A549 (cell line): ENCODE data around the gene HIC1. TPM values are rescaled to one million over a fixed set of nuclear protein-coding genes. Genes with fewer than 3 reads are reported as not detected.

Experiments
- ATAC-seq, 2 experiments: fragments of 200-7000 bp in 1 of 2; fragments of >200 bp in 1 of 2; cut with Nextera tagmentation in 1 of 2; cut with Tn5 transposase in 1 of 2; 3 replicates each; pipeline versions ENCODE4 v1.8.0 to v1.9.1; 2018 to 2020; ENCODE audit warnings: mild to moderate bottlenecking in 1 of 2, moderate library complexity in 1 of 2
- CTCF ChIA-PET: fragments of 300-600 bp; sonication (Branson Sonifier 250); formaldehyde crosslinking; extraction: SDS; loops from one replicate; lab custom pipeline; 2021; ENCODE audit warnings: antibody characterized with exemption, inconsistent platforms; lab: Yijun Ruan, JAX
- POLR2A ChIA-PET: fragments of 350-600 bp; formaldehyde crosslinking; extraction: SDS; loops from one replicate; lab custom pipeline; 2021; ENCODE audit warnings: antibody characterized with exemption, inconsistent platforms; lab: Yijun Ruan, JAX
- DNase-seq, 2 experiments: peaks; one replicate each; pipeline versions ENCODE4 v3.0.0 to v3.0.0-alpha.2; 2011 to 2016; ENCODE audit warnings: low read depth in 1 of 2, low spot score in 1 of 2
- FAIRE-seq: peaks from 2 replicates; lab custom pipeline; 2011; peaks lifted over from hg19 to GRCh38; lab: Jason Lieb, UNC
- H3K27ac ChIP-seq, 2 experiments: fragments of >200 bp; sonication (Bioruptor Twin); formaldehyde crosslinking; 3 replicates each; pipeline ENCODE4 v1.5.1; 2016 to 2017
- H3K4me1 ChIP-seq: fragments of >200 bp; sonication (Bioruptor Twin); formaldehyde crosslinking; 3 replicates; pipeline ENCODE4 v1.6.1; 2016
- H3K4me2 ChIP-seq: fragments of >200 bp; sonication (Bioruptor Twin); formaldehyde crosslinking; 3 replicates; pipeline ENCODE4 v1.6.1; 2016
- H3K4me3 ChIP-seq: fragments of >200 bp; sonication (Bioruptor Twin); formaldehyde crosslinking; 3 replicates; pipeline ENCODE4 v1.5.1; 2016
- H3K9me3 ChIP-seq: fragments of >200 bp; sonication (Bioruptor Twin); formaldehyde crosslinking; 3 replicates; pipeline ENCODE4 v1.6.1; 2016
- BHLHE40 ChIP-seq: IDR thresholded peaks from 2 replicates; pipeline ENCODE4 v1.6.1; 2012; ENCODE audit warnings: low read depth, low read length, inconsistent platforms
- CBX2 ChIP-seq: fragments of 200-600 bp; sonication (generic); IDR thresholded peaks from 2 replicates; pipeline ENCODE4 v1.6.1; 2016; ENCODE audit warnings: low read depth, mild to moderate bottlenecking, borderline replicate concordance
- CEBPB ChIP-seq, 2 experiments: fragments of >200 bp in 1 of 2; sonication (Bioruptor Twin) in 1 of 2; formaldehyde crosslinking in 1 of 2; IDR thresholded peaks; 2 replicates each; pipeline ENCODE4 v1.6.1; 2012 to 2016
- CHD4 ChIP-seq: fragments of 200-600 bp; sonication (generic); IDR thresholded peaks from 2 replicates; pipeline ENCODE4 v1.6.1; 2016; ENCODE audit warnings: antibody characterized with exemption, mild to moderate bottlenecking, borderline replicate concordance
- EHF ChIP-seq: fragments of 250-450 bp; sonication (Bioruptor Pico); IDR thresholded peaks from 2 replicates; pipeline ENCODE4 v1.5.0; 2020; ENCODE audit warnings: mild to moderate bottlenecking
- ESRRA ChIP-seq: fragments of 150-350 bp; IDR thresholded peaks from 2 replicates; pipeline ENCODE4 v1.6.1; 2014; ENCODE audit warnings: mild to moderate bottlenecking, low read length, borderline replicate concordance
- HDAC2 ChIP-seq: fragments of 200-600 bp; sonication (generic); IDR thresholded peaks from 2 replicates; pipeline ENCODE4 v1.6.1; 2016
- HOXB13 ChIP-seq: fragments of 250-450 bp; sonication (Bioruptor Pico); IDR thresholded peaks from 2 replicates; pipeline ENCODE4 v1.5.0; 2020; ENCODE audit warnings: low read depth, mild to moderate bottlenecking, moderate library complexity
- HOXB5 ChIP-seq: fragments of 250-450 bp; sonication (Bioruptor Pico); IDR thresholded peaks from 2 replicates; pipeline ENCODE4 v1.5.0; 2020; ENCODE audit warnings: mild to moderate bottlenecking, moderate library complexity
- JUN ChIP-seq, 2 experiments: fragments of >200 bp; sonication (Bioruptor Twin); formaldehyde crosslinking; IDR thresholded peaks; 2 replicates in 1 of 2; 3 replicates in 1 of 2; pipeline ENCODE4 v1.6.1; 2016 to 2017
- KDM1A ChIP-seq: fragments of 200-600 bp; sonication (generic); IDR thresholded peaks from 2 replicates; pipeline ENCODE4 v1.6.1; 2016; ENCODE audit warnings: low read depth, mild to moderate bottlenecking
- MAFK ChIP-seq: fragments of 450-650 bp; IDR thresholded peaks from 2 replicates; pipeline ENCODE4 v1.6.1; 2014; ENCODE audit not compliant: partially characterized antibody
- MYC ChIP-seq: IDR thresholded peaks from 2 replicates; pipeline ENCODE4 v1.6.1; 2012; ENCODE audit warnings: mild to moderate bottlenecking, inconsistent platforms, low read length, improper control_type of control experiment, borderline replicate concordance
- NFE2L2 ChIP-seq: fragments of 150-350 bp; conservative IDR thresholded peaks from 2 replicates; pipeline ENCODE4 v1.6.1; 2014; ENCODE audit warnings: low read length
- POLR2A ChIP-seq: IDR thresholded peaks from 2 replicates; pipeline ENCODE4 v1.6.1; 2012; ENCODE audit warnings: mild to moderate bottlenecking, low read length
- POLR2AphosphoS2 ChIP-seq: conservative IDR thresholded peaks from 2 replicates; pipeline ENCODE4 v1.6.1; 2012; ENCODE audit warnings: low read length, improper control_type of control experiment, inconsistent platforms
- RCOR1 ChIP-seq: fragments of 150-350 bp; IDR thresholded peaks from 2 replicates; pipeline ENCODE4 v1.6.1; 2014; ENCODE audit warnings: antibody characterized with exemption, low read length, low read depth
- RFX5 ChIP-seq: fragments of 450-650 bp; IDR thresholded peaks from 2 replicates; pipeline ENCODE4 v1.7.1; 2014; ENCODE audit warnings: antibody characterized with exemption, mild to moderate bottlenecking, moderate library complexity
- SMC3 ChIP-seq: fragments of >200 bp; sonication (Bioruptor Twin); formaldehyde crosslinking; IDR thresholded peaks from 3 replicates; pipeline ENCODE4 v1.6.1; 2018; ENCODE audit warnings: inconsistent platforms
- SREBF2 ChIP-seq: fragments of 450-650 bp; IDR thresholded peaks from 2 replicates; pipeline ENCODE4 v1.6.1; 2014; ENCODE audit warnings: mild to moderate bottlenecking, moderate library complexity
- TFCP2L1 ChIP-seq: fragments of 250-450 bp; sonication (Bioruptor Pico); IDR thresholded peaks from 2 replicates; pipeline ENCODE4 v1.5.0; 2021; ENCODE audit warnings: mild to moderate bottlenecking
- USF2 ChIP-seq: fragments of 450-650 bp; IDR thresholded peaks from 2 replicates; pipeline ENCODE4 v1.6.1; 2014; ENCODE audit warnings: antibody characterized with exemption
- ZFP36 ChIP-seq: fragments of 450-650 bp; IDR thresholded peaks from 2 replicates; pipeline ENCODE4 v1.6.1; 2014; ENCODE audit warnings: borderline replicate concordance; ENCODE audit not compliant: partially characterized antibody
- ZSCAN20 ChIP-seq: fragments of 250-450 bp; sonication (Bioruptor Pico); IDR thresholded peaks from 2 replicates; pipeline ENCODE4 v1.8.0; 2022; ENCODE audit warnings: mild to moderate bottlenecking, moderate library complexity
- WGBS: methylation state at CpG from one replicate; pipeline ENCODE4 v1.1.6; 2017; ENCODE audit errors: missing lambda C conversion rate; 5-methylcytosine and 5-hydroxymethylcytosine counted together
- polyA plus RNA-seq, 4 experiments: library from polyadenylated mRNA; depleted of rRNA in 3 of 4; stranded (reverse); fragments of >200 nt; fragmentation: RNase III in 1 of 4; extraction: RNeasy Plus Mini Kit Qiagen cat#74134 plus additional on column Dnase treatment in 1 of 4; gene quantifications; 2 replicates in 3 of 4; 3 replicates in 1 of 4; pipeline ENCODE4 v1.2.3, GENCODE V29; 2011 to 2017
- TF ChIP-seq, protein P1 (sequence below): fragments of 250-450 bp; sonication (Bioruptor Pico); IDR thresholded peaks from 2 replicates; pipeline ENCODE4 v1.5.0; 2021; ENCODE audit warnings: mild to moderate bottlenecking, moderate library complexity, borderline replicate concordance
- TF ChIP-seq, protein P2 (sequence below): IDR thresholded peaks from 2 replicates; pipeline ENCODE4 v1.6.1; 2012

Gene HIC1
- polyA plus RNA-seq, 2 of the 4 experiments (the other 2 are of a cell fraction) = 0.13 to 1.3 TPM

DNA sequence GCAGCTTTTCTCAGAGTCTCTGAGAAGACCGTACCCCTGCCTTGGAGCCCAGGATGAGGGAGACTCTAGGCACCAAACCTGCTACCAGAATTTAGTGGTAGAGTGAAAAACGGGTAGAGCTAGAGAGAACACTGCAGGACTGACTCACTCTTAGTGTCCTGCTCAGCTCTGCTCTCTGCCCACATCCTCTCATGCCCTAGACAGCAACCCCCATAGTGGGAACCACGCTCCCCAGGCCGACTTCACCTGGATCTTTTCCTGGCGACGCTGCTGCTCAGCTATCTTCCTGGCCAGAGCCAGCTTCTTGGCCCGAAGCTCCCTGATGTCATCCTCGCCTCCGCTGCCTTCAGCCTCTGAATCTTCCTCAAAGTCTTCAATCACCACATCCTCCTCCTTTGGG is 26.7 kb downstream of the HIC1 start:
- POLR2A ChIA-PET = no interaction called here
- Histone ChIP-seq H3K9me3 (no peaks in the 10 kb centered on the region), H3K4me3 (no peak overlapping the region), H3K4me1 (peaks cover 27% of the 10 kb centered on the region), H3K27ac (no peak overlapping the region), H3K4me2 (no peak overlapping the region)
- FAIRE-seq (no peak), ATAC-seq (no peak), DNase-seq (no peak)
- 88% methylated on average over 9 of the region's 9 CpGs for WGBS
- CTCF ChIA-PET = interaction anchor here (1.0 to 9.1 kb wide), 10 partner anchors 10 to 201 kb away, joined by 3 to 55 read pairs (median 8); partner anchors contain the start of gene HIC1
- no peak for TF ChIP-seq KDM1A
- no peak for TF ChIP-seq USF2
- TF ChIP-seq JUN (IDR thresholded peaks at IDR 0.05) = no peak
- TF ChIP-seq NFE2L2 = no peak
- TF ChIP-seq TFCP2L1 (CRISPR knock-in tag) = no peak
- TF ChIP-seq ZFP36 = no peak
- no peak for TF ChIP-seq ESRRA
- TF ChIP-seq MAFK = no peak
- no peak for TF ChIP-seq SREBF2
- TF ChIP-seq, protein P1, sequence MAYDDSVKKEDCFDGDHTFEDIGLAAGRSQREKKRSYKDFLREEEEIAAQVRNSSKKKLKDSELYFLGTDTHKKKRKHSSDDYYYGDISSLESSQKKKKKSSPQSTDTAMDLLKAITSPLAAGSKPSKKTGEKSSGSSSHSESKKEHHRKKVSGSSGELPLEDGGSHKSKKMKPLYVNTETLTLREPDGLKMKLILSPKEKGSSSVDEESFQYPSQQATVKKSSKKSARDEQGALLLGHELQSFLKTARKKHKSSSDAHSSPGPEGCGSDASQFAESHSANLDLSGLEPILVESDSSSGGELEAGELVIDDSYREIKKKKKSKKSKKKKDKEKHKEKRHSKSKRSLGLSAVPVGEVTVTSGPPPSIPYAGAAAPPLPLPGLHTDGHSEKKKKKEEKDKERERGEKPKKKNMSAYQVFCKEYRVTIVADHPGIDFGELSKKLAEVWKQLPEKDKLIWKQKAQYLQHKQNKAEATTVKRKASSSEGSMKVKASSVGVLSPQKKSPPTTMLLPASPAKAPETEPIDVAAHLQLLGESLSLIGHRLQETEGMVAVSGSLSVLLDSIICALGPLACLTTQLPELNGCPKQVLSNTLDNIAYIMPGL = no peak
- TF ChIP-seq RFX5 = no peak
- TF ChIP-seq, protein P2, sequence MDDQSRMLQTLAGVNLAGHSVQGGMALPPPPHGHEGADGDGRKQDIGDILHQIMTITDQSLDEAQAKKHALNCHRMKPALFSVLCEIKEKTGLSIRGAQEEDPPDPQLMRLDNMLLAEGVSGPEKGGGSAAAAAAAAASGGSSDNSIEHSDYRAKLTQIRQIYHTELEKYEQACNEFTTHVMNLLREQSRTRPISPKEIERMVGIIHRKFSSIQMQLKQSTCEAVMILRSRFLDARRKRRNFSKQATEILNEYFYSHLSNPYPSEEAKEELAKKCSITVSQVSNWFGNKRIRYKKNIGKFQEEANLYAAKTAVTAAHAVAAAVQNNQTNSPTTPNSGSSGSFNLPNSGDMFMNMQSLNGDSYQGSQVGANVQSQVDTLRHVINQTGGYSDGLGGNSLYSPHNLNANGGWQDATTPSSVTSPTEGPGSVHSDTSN = no peak

DNA sequence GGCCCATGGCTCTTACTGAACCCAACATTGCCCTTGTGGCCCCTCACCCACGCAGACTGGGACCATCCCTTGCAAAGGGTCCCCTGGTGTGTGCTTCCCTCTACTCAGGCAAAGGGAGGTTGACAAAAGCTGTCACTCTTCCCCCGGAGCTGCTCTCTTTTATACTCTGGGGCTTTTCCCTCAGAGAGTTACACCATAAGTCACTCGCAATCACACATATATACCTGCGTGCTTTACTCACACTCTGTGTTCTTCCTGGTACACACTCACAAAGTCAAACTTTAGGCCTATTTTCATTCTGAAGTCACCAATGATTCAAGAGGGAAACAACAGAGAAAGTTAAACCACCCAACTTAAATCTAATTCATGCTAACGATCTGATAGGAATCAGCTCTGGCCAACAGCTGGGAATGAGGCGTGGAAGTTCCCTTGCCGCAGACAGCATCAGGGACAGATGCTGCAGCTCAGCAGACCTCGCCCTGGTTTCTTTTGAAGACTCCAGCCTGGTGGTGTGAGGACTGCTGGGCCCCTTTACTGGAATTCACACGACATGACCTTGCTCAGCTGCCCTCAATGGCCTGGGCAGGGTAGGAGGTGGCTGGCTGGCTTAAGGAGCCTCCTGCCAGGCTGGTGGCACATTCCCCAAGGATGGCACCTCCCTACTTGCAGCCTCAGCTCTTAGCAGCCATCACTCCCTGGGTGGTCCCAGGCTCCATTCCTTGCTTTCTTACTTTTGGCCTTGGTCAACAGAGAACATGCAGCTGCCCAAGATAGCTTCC is 27.3 kb downstream of the HIC1 start:
- CTCF ChIA-PET = interaction anchor here (1.0 to 9.1 kb wide), 14 partner anchors 9 to 200 kb away, joined by 3 to 55 read pairs (median 3); partner anchors contain the start of gene HIC1
- H3K4me2 ChIP-seq = no peak overlapping the region
- no peak for FAIRE-seq
- no peak for TF ChIP-seq HOXB5 (CRISPR knock-in tag)
- TF ChIP-seq SMC3 = no peak
- no peak for TF ChIP-seq EHF (CRISPR knock-in tag)
- no peak for TF ChIP-seq HOXB13 (CRISPR knock-in tag)
- no peak for TF ChIP-seq BHLHE40
- TF ChIP-seq CHD4 = no peak
- no peak for TF ChIP-seq NFE2L2
- no peak for TF ChIP-seq POLR2A
- no peak for TF ChIP-seq TFCP2L1 (CRISPR knock-in tag)
- no peak for TF ChIP-seq MYC
- TF ChIP-seq CBX2 = no peak
- no peak for TF ChIP-seq RCOR1
- TF ChIP-seq ZSCAN20 = no peak
- TF ChIP-seq HDAC2 = no peak
- no peak for TF ChIP-seq USF2
- TF ChIP-seq, protein P2 = no peak
- no peak for TF ChIP-seq POLR2AphosphoS2
- no peak for TF ChIP-seq CEBPB (IDR thresholded peaks at IDR 0.05)
- TF ChIP-seq, all 56 proteins: peak for 0
- Histone ChIP-seq H3K4me1 (peaks cover 27% of the 10 kb centered on the region), H3K27ac (no peak overlapping the region), H3K9me3 (no peaks in the 10 kb centered on the region), H3K4me3 (no peak overlapping the region)
- WGBS = 82% methylated on average over 9 of the region's 9 CpGs
- DNase-seq (no peak), ATAC-seq (no peak)
- POLR2A ChIA-PET = no interaction called here
